ENCODE data around the gene EDN1.

- TF ChIP-seq CTCF (IDR thresholded peaks at IDR 0.05; ENCODE audit: low read length) (no peak), EZH2 (optimal IDR thresholded peaks at IDR 0.05; ENCODE audit: low read depth, low read length) (no peak)
These were observed 45.0 kb downstream of the EDN1 start for GRCh38 chr6:12335131-12335527.
